MG63 (cell line): Measurements from ENCODE around the gene FZD1. TPM values are rescaled to one million over a fixed set of nuclear protein-coding genes. Genes with fewer than 3 reads are reported as not detected.
"Not testable (repeated sequence)": the region's sequence is repeated elsewhere in the genome, so short reads cannot be mapped to it uniquely, and the experiment has no call there.

Source experiments
- DNase-seq: peaks from one replicate; pipeline ENCODE4 v3.0.0-alpha.2; 2020
- H3K27me3 ChIP-seq: fragments of 250-450 bp; sonication (Bioruptor Pico); 2 replicates; pipeline ENCODE4 v1.5.1; 2020; ENCODE audit warnings: mild to moderate bottlenecking, moderate library complexity
- H3K36me3 ChIP-seq: fragments of 250-450 bp; sonication (Bioruptor Pico); 2 replicates; pipeline ENCODE4 v1.5.1; 2020; ENCODE audit warnings: mild to moderate bottlenecking, moderate library complexity
- H3K4me3 ChIP-seq: fragments of 250-450 bp; sonication (Bioruptor Pico); 2 replicates; pipeline ENCODE4 v1.5.1; 2020; ENCODE audit warnings: mild to moderate bottlenecking, moderate library complexity
- H3K9me3 ChIP-seq: fragments of 250-450 bp; sonication (Bioruptor Pico); 2 replicates; pipeline ENCODE4 v1.5.1; 2020; ENCODE audit warnings: mild to moderate bottlenecking, moderate library complexity
- total RNA-seq: library from RNA; depleted of rRNA; stranded (reverse); fragments of >200 nt; shearing (Covaris generic); gene quantifications from 2 replicates; pipeline ENCODE4 v1.2.3, GENCODE V29; 2014; ENCODE audit warnings: low replicate concordance

Gene FZD1
- total RNA-seq, 1 experiment from 2014 or later = 3.9 TPM

GRCh38 chr7:91287371-91288084, 23.3 kb downstream of the FZD1 start:
- Histone ChIP-seq H3K4me3 (no peak overlapping the region), H3K9me3 (no peaks in the 10 kb centered on the region), H3K36me3 (no peaks in the 10 kb centered on the region), H3K27me3 (no peaks in the 10 kb centered on the region)
- peak; percentile 50 for DNase-seq

GRCh38 chr7:91288208-91288824, 24.1 kb downstream of the FZD1 start:
- H3K36me3 ChIP-seq = no peaks in the 10 kb centered on the region
- DNase-seq = no peak
- no peaks in the 10 kb centered on the region for H3K27me3 ChIP-seq
- H3K4me3 ChIP-seq = no peak overlapping the region
- H3K9me3 ChIP-seq = no peaks in the 10 kb centered on the region

- H3K36me3 ChIP-seq = no peaks in the 10 kb centered on the region
- no peak for DNase-seq
- H3K9me3 ChIP-seq = no peaks in the 10 kb centered on the region
- no peak overlapping the region for H3K4me3 ChIP-seq
- H3K27me3 ChIP-seq = no peaks in the 10 kb centered on the region
These were observed 25.5 kb downstream of the FZD1 start for GRCh38 chr7:91289633-91290254.

- Histone ChIP-seq H3K27me3 (no peaks in the 10 kb centered on the region), H3K4me3 (no peak overlapping the region), H3K36me3 (no peaks in the 10 kb centered on the region), H3K9me3 (no peaks in the 10 kb centered on the region)
- DNase-seq = no peak
These were observed 27.1 kb downstream of the FZD1 start for GRCh38 chr7:91291302-91291701.

DNA sequence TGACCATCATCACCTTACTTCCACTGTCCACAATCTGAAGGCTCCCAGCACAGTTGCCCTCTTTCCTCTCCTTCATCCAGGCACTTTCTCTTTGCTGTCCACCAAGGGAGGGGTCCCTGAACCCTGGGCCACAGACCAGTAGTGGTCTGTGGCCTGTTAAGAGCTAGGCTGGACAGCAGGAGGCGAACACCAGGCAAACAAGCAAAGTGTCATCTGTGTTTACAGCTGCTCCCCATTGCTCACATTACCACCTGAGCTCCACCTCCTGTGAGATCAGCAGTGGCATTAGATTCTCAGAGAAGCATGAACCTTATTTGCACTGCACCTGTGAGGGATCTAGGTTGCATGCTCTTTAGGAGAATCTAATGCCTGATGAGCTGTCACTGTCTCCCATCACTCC, 27.7 kb downstream of the FZD1 start:
- Histone ChIP-seq H3K36me3 (no peaks in the 10 kb centered on the region), H3K27me3 (no peaks in the 10 kb centered on the region), H3K9me3 (no peaks in the 10 kb centered on the region), H3K4me3 (no peak overlapping the region)
- no peak for DNase-seq

GRCh38 chr7:91292506-91292905, 28.3 kb downstream of the FZD1 start:
- Histone ChIP-seq H3K36me3 (no peaks in the 10 kb centered on the region), H3K4me3 (no peak overlapping the region), H3K9me3 (no peaks in the 10 kb centered on the region), H3K27me3 (no peaks in the 10 kb centered on the region)
- DNase-seq = no peak

- Histone ChIP-seq H3K27me3 (no peaks in the 10 kb centered on the region), H3K4me3 (no peak overlapping the region), H3K9me3 (no peaks in the 10 kb centered on the region), H3K36me3 (no peaks in the 10 kb centered on the region)
- no peak for DNase-seq
These were observed 28.9 kb downstream of the FZD1 start for GRCh38 chr7:91293136-91293535.

DNA sequence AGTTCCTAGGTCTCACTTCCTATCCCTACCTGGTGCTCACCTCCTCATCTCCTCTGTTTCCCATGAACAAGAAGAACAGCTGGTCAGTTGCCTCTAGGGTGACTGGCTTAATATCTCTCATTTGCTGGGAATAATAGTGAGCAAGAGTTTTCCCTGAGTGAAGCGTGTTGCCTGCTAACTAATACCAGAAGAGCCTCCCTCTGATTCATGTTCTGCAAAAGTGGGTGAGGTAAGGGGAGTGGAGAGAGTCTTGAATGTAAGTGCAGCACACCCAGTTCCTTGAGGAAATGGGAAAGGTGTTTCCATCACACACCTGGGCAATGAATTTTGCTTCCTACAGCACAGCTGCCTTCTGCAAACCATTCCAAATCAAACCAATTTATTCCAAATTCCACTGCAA, 29.6 kb downstream of the FZD1 start:
- no peaks in the 10 kb centered on the region for H3K27me3 ChIP-seq
- H3K9me3 ChIP-seq = no peaks in the 10 kb centered on the region
- DNase-seq = no peak
- no peaks in the 10 kb centered on the region for H3K36me3 ChIP-seq
- no peak overlapping the region for H3K4me3 ChIP-seq

GRCh38 chr7:91294639-91295220, 30.5 kb downstream of the FZD1 start:
- no peaks in the 10 kb centered on the region for H3K36me3 ChIP-seq
- no peaks in the 10 kb centered on the region for H3K9me3 ChIP-seq
- H3K27me3 ChIP-seq = no peaks in the 10 kb centered on the region
- no peak for DNase-seq
- H3K4me3 ChIP-seq = no peak overlapping the region

DNA sequence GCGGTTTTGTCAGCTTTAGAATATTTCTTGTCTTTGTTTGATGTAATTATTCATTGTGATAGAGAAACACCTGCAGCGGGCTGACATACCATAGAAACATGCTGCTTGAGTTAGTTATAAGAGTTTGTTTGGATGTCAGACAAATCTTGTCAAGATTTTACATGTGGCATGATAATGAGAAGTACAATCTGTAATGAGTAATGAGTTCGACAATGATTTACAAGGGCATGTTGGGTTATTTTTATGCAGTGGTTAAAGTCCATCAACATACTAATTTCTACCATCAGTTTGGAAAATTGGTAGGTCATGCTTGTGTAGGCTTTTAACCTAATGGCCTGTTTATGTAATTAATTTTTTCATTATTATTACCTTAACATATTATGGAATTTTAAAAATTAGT, 31.3 kb downstream of the FZD1 start:
- H3K4me3 ChIP-seq = no peak overlapping the region
- no peaks in the 10 kb centered on the region for H3K36me3 ChIP-seq
- no peak for DNase-seq
- H3K9me3 ChIP-seq = no peaks in the 10 kb centered on the region
- no peaks in the 10 kb centered on the region for H3K27me3 ChIP-seq

DNA sequence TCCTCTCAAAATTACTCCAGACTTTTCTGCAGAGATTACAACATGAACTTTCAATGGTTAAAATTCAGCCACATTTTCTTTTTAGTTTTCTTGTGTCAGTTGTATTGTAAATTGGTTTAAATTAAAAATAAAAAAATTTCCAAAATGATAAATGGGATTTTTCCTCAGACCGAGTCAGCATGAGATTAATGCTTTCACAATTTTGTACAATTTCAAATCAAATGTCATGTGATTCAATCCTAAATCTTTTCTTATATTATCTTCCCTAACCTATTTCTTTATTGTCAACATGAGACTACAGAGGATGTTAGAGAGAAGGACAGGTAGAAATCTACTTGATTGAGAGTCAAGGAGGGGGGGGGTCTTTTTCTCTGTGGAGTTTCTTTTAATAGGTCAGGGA, 33.7 kb downstream of the FZD1 start:
- DNase-seq = no peak

DNA sequence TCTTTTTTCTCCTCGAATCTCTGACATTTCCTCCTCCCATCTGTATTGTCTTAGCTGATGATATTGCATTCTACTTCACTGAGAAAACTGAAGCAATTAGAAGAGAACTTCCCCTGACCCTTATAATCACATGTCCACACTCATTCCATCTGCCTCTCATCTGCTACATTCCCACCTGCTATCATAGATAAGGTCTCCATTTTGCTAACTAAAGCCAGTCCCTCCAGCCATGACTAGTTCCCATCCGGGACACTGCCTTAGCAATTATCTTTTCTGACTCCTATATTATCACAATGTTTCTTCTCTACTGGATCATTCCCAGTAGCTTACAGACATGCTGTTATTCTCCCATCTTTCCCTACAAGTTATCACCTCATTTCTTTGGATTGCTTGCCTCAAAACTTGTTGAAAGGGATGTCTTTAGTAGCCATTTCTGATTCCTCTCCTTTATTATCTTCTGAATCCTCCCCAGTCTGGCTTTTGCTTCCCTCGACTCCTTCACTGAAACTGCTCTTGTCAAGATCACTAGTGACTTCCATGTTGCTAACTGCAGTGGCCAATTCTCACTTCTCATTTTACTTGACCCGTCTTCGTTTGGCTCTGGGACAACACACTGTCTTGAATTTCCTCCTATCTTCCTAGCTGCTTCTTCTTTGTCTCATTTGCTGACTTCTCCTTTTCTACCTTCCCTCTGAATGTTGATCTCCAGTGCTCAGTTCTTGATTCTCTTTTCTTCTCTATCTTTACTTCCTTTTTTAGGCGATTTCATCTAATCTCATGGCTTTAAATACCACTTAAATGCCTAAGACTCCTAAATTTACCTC, 35.9 kb downstream of the FZD1 start:
- H3K4me3 ChIP-seq = no peak overlapping the region
- H3K36me3 ChIP-seq = no peaks in the 10 kb centered on the region
- no peaks in the 10 kb centered on the region for H3K27me3 ChIP-seq
- DNase-seq = no peak
- no peaks in the 10 kb centered on the region for H3K9me3 ChIP-seq

More for the DNA sequence above, 33.7 kb downstream of the FZD1 start:
- Histone ChIP-seq H3K9me3 (no peaks in the 10 kb centered on the region), H3K36me3 (no peaks in the 10 kb centered on the region), H3K27me3 (no peaks in the 10 kb centered on the region), H3K4me3 (no peak overlapping the region)

DNA sequence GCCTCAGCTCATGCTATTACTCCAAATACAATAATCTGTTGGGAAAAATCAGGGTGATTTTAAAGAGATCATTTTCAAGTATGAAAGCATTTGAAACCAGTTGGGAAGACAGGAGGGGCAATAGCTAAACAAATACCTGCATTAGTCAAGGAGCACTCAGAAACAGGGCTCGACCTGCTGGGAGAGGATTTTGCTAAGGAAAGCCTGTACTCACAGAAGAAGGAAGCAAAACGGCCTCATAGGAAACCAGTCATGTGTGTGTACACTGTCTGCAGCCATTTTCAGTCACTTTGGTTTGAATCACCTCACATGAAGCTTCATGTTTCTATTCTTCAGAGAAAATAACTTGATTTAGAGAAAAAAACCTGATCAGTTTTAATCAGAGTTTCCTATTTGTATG, 38.6 kb downstream of the FZD1 start:
- H3K36me3 ChIP-seq = no peaks in the 10 kb centered on the region
- no peaks in the 10 kb centered on the region for H3K27me3 ChIP-seq
- DNase-seq = no peak
- no peak overlapping the region for H3K4me3 ChIP-seq
- 0 out of 2 replicates have a peak, but pooled peaks cover 2% of the 10 kb centered on the region for H3K9me3 ChIP-seq

DNA sequence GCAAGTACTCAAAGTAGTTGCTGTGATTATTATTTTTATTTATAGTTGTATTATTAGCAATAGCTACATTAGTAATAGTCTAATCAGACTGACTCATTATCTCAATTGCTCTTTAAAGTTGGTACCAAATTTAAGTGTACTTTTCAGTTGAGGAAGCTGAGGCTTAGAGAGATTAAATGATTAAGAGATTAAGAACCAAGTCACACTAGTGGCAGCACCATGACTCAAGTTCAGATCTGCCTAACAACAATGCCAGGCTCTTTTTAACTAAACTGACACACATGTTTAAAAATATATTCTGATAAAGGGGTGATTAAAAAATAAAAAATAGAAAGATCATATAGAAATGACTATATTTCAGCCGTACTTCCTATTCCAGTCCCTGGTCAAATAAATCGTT, 42.0 kb downstream of the FZD1 start:
- Histone ChIP-seq H3K36me3 (no peaks in the 10 kb centered on the region), H3K9me3 (0 out of 2 replicates have a peak, but pooled peaks cover 2% of the 10 kb centered on the region), H3K27me3 (no peaks in the 10 kb centered on the region), H3K4me3 (no peak overlapping the region)
- DNase-seq = no peak

GRCh38 chr7:91307467-91307866, 43.2 kb downstream of the FZD1 start:
- Histone ChIP-seq H3K27me3 (no peaks in the 10 kb centered on the region), H3K9me3 (0 out of 2 replicates have a peak, but pooled peaks cover 2% of the 10 kb centered on the region), H3K36me3 (no peaks in the 10 kb centered on the region), H3K4me3 (no peak overlapping the region)
- DNase-seq = no peak

DNA sequence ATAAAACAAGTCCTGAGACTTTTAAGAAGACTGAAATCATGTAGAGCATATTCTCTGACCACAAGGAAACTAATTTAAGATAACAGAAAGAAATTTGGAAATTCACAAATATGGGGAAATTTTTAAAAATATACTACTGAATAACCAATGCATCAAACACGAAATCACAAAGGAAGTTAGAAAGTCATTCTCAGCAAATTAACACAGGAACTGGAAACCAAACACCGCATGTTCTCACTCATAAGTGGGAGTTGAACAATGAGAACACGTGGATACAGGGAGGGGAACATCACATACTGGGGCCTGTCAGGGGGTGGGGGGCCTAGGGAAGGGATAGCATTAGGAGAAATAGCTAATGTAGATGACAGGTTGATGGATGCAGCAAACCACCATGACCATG, 44.0 kb downstream of the FZD1 start:
- DNase-seq, H3K36me3 ChIP-seq: not testable (repeated sequence)

More for the DNA sequence above, 44.0 kb downstream of the FZD1 start:
- H3K4me3 ChIP-seq, H3K27me3 ChIP-seq, H3K9me3 ChIP-seq: not testable (repeated sequence)
